ENCODE data around the gene UBASH3B.
"Not testable (repeated sequence)": the region's sequence is repeated elsewhere in the genome, so short reads cannot be mapped to it uniquely, and the experiment has no call there.

UBASH3B gene

DNA sequence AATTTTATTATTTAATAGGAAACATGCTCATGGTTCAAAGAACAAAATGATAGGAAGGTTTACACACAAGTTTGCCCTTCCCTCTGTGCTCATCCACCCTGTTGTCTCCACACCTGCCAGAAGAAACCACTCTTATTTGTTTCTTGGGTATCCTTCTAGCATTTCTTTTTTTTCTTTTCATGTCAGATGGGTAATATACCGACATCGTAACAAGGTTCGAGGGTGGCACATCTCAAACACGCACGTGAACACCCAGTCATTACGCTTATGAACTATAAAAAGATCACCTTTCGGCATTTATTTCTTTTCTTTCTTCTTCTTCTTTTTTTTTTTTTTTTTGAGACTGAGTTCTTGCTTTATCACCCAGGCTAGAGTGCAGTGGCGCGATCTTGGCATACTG is 70.5 kb downstream of the UBASH3B start:
- no peak overlapping the region for H3K4me3 ChIP-seq (ENCODE audit: low read depth, low read length)
- TF ChIP-seq, protein P1, sequence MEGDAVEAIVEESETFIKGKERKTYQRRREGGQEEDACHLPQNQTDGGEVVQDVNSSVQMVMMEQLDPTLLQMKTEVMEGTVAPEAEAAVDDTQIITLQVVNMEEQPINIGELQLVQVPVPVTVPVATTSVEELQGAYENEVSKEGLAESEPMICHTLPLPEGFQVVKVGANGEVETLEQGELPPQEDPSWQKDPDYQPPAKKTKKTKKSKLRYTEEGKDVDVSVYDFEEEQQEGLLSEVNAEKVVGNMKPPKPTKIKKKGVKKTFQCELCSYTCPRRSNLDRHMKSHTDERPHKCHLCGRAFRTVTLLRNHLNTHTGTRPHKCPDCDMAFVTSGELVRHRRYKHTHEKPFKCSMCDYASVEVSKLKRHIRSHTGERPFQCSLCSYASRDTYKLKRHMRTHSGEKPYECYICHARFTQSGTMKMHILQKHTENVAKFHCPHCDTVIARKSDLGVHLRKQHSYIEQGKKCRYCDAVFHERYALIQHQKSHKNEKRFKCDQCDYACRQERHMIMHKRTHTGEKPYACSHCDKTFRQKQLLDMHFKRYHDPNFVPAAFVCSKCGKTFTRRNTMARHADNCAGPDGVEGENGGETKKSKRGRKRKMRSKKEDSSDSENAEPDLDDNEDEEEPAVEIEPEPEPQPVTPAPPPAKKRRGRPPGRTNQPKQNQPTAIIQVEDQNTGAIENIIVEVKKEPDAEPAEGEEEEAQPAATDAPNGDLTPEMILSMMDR (IDR thresholded peaks at IDR 0.05; ENCODE audit: control insufficient read depth, extremely low read depth, insufficient read depth) = no peak
- no peak for DNase-seq (ENCODE audit: low read depth)

GRCh38 chr11:122727101-122727929 is 71.8 kb downstream of the UBASH3B start:
- no peak overlapping the region for H3K4me3 ChIP-seq (ENCODE audit: low read depth, low read length)
- TF ChIP-seq, protein P1 (IDR thresholded peaks at IDR 0.05; ENCODE audit: control insufficient read depth, extremely low read depth, insufficient read depth) = no peak
- DNase-seq (ENCODE audit: low read depth) = no peak

- no peak for DNase-seq (ENCODE audit: low read depth)
- TF ChIP-seq, protein P1 (IDR thresholded peaks at IDR 0.05; ENCODE audit: control insufficient read depth, extremely low read depth, insufficient read depth) = no peak
- H3K4me3 ChIP-seq (ENCODE audit: low read depth, low read length) = no peak overlapping the region
Measured at GRCh38 chr11:122728561-122728960, 73.0 kb downstream of the UBASH3B start.

GRCh38 chr11:122729139-122729538 is 73.6 kb downstream of the UBASH3B start:
- TF ChIP-seq, protein P1 (IDR thresholded peaks at IDR 0.05; ENCODE audit: control insufficient read depth, extremely low read depth, insufficient read depth) = no peak
- no peak overlapping the region for H3K4me3 ChIP-seq (ENCODE audit: low read depth, low read length)
- DNase-seq (ENCODE audit: low read depth) = no peak

DNA sequence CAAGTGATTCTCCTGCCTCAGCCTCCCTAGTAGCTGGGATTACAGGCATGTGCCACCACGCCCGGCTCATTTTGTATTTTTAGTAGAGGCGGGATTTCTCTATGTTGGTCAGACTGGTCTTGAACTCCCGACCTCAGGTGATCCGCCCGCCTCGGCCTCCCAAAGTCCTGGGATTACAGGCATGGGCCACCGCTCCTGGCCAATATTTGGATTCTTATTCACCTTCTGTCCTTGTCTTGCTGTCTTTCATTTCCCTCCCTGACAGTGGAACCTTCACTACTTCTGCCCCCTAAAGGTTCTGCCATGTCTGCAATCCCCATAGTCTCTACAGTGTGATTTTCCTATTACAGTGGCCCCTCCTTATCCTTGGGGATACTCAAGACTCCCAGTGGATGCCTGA is 75.2 kb downstream of the UBASH3B start:
- not testable (repeated sequence) for DNase-seq (ENCODE audit: low read depth); H3K4me3 ChIP-seq (ENCODE audit: low read depth, low read length)

GRCh38 chr11:122731500-122731913 is 76.0 kb downstream of the UBASH3B start:
- DNase-seq (ENCODE audit: low read depth) = no peak
- TF ChIP-seq, protein P1 (IDR thresholded peaks at IDR 0.05; ENCODE audit: control insufficient read depth, extremely low read depth, insufficient read depth) = no peak

GRCh38 chr11:122732342-122733315 is 77.1 kb downstream of the UBASH3B start:
- TF ChIP-seq, protein P1 (IDR thresholded peaks at IDR 0.05; ENCODE audit: control insufficient read depth, extremely low read depth, insufficient read depth) = no peak
- no peak for DNase-seq (ENCODE audit: low read depth)
- H3K4me3 ChIP-seq (ENCODE audit: low read depth, low read length) = no peak overlapping the region

More at GRCh38 chr11:122731500-122731913, 76.0 kb downstream of the UBASH3B start:
- no peak overlapping the region for H3K4me3 ChIP-seq (ENCODE audit: low read depth, low read length)
